ENCODE data around the gene SNX8.

Gene SNX8

GRCh38 chr7:2357165-2357564, 42.9 kb upstream of the SNX8 start:
- peak overlapping the region; percentile 98 for H3K4me3 ChIP-seq (replicated peaks; ENCODE audit: low read depth, low read length)
- no peak for DNase-seq (ENCODE audit: extremely low read depth, low read depth)
- TF ChIP-seq CTCF (IDR thresholded peaks at IDR 0.05; ENCODE audit: low read depth, low read length, missing control alignments): no peak

GRCh38 chr7:2355705-2356008, 41.4 kb upstream of the SNX8 start:
- H3K4me3 ChIP-seq (replicated peaks; ENCODE audit: low read depth, low read length): peak overlapping the region; percentile 98
- no peak for TF ChIP-seq CTCF (IDR thresholded peaks at IDR 0.05; ENCODE audit: low read depth, low read length, missing control alignments)
- no peak for DNase-seq (ENCODE audit: extremely low read depth, low read depth)

- peak overlapping the region; percentile 98 for H3K4me3 ChIP-seq (replicated peaks; ENCODE audit: low read depth, low read length)
- no peak for DNase-seq (ENCODE audit: extremely low read depth, low read depth)
- TF ChIP-seq CTCF (IDR thresholded peaks at IDR 0.05; ENCODE audit: low read depth, low read length, missing control alignments): no peak
These were observed 40.9 kb upstream of the SNX8 start for GRCh38 chr7:2354939-2355704.

- peak within 1 kb of the TSS; percentile 98 for H3K4me3 ChIP-seq (replicated peaks; ENCODE audit: low read depth, low read length)
- TF ChIP-seq CTCF (IDR thresholded peaks at IDR 0.05; ENCODE audit: low read depth, low read length, missing control alignments): no peak
- DNase-seq (ENCODE audit: extremely low read depth, low read depth): peak; percentile 87
These were observed 40.1 kb upstream of the SNX8 start, which contains the start of gene EIF3B for GRCh38 chr7:2354186-2354938. TSS of gene EIF3B (plus strand) at chr7:2354827. CDS start at chr7:2354922, 95 bp downstream.

GRCh38 chr7:2353936-2354185, 39.6 kb upstream of the SNX8 start:
- DNase-seq (ENCODE audit: extremely low read depth, low read depth): no peak
- TF ChIP-seq CTCF (IDR thresholded peaks at IDR 0.05; ENCODE audit: low read depth, low read length, missing control alignments): no peak

GRCh38 chr7:2353113-2353935, 39.1 kb upstream of the SNX8 start:
- peak overlapping the region; percentile 98 for H3K4me3 ChIP-seq (replicated peaks; ENCODE audit: low read depth, low read length)
- DNase-seq (ENCODE audit: extremely low read depth, low read depth): no peak
- TF ChIP-seq CTCF (IDR thresholded peaks at IDR 0.05; ENCODE audit: low read depth, low read length, missing control alignments): no peak

More at GRCh38 chr7:2353936-2354185, 39.6 kb upstream of the SNX8 start:
- peak overlapping the region; percentile 98 for H3K4me3 ChIP-seq (replicated peaks; ENCODE audit: low read depth, low read length)

All from HFF-Myc (cell line).